ENCODE results near the gene RPL36A. TPM values are rescaled to one million over a fixed set of nuclear protein-coding genes. Genes with fewer than 3 reads are reported as not detected.
A peak's percentile ranks its signal among the peaks of the same experiment; 100 is the strongest.

The RPL36A gene
- 1,000 to 10,000 TPM in 3 of 4 donors, 100 to 1,000 TPM in 1; 706 to 2,007 (median 1,553) TPM for total RNA-seq

- Histone ChIP-seq H3K4me3 (peak within 1 kb of the TSS; percentile 44 to 70 (median 58)), H3K27me3 (no peaks in the 10 kb centered on the region), H3K9me3 (no peaks in the 10 kb centered on the region), H3K27ac (peak within 1 kb of the TSS; percentile 75 to 86 (median 84)), H3K4me1 (peaks cover 0 to 14% (median 7%) of the 10 kb centered on the region in 3 donors), H3K36me3 (peaks cover 0 to 11% (median 0%) of the 10 kb centered on the region in 3 donors)
- 0 to 35% methylated on average over 15 to 27 of the region's 47 CpGs for WGBS, 2 donors
- peak; percentile 27 for DNase-seq
- TF ChIP-seq POLR2A (IDR thresholded peaks at IDR 0.05) (peak in 3 of 4 donors; percentile 49 to 85 (median 74)), CTCF (IDR thresholded peaks at IDR 0.05) (peak; percentile 45 to 70 (median 56))
- intact Hi-C loops (cut with DNase I): no loop called here
These were observed at the start of gene RPL36A for GRCh38 chrX:101390664-101391525. Gene RPL36A (plus strand): TSS chrX:101391011. CDS start chrX:101391044, 33 bp downstream.

- H3K9me3 ChIP-seq: no peaks in the 10 kb centered on the region
- no peak for DNase-seq
- no peak for TF ChIP-seq POLR2A (IDR thresholded peaks at IDR 0.05)
- TF ChIP-seq CTCF (IDR thresholded peaks at IDR 0.05): no peak
- H3K27me3 ChIP-seq: no peaks in the 10 kb centered on the region
- H3K27ac ChIP-seq: peak overlapping the region; percentile 85 to 93 (median 90)
- peaks cover 0 to 23% (median 0%) of the 10 kb centered on the region in 3 donors for H3K36me3 ChIP-seq
- intact Hi-C loops (cut with DNase I): no loop called here
- H3K4me1 ChIP-seq: peaks cover 0 to 29% (median 0%) of the 10 kb centered on the region in 3 donors
- peak overlapping the region; percentile 56 to 81 (median 64) for H3K4me3 ChIP-seq
- WGBS, 2 donors: 0 to 30% methylated on average over 3 to 6 of the region's 14 CpGs
These were observed 42.9 kb upstream of the RPL36A start for GRCh38 chrX:101347859-101348451.

- peaks cover 0 to 21% (median 0%) of the 10 kb centered on the region in 3 donors for H3K36me3 ChIP-seq
- H3K4me1 ChIP-seq: peaks cover 0 to 29% (median 0%) of the 10 kb centered on the region in 3 donors
- 23% methylated on average over 22 of the region's 55 CpGs; no CpG with 5 or more reads in 1 of the 2 donors for WGBS, 2 donors
- DNase-seq: peak; percentile 11
- no peaks in the 10 kb centered on the region for H3K27me3 ChIP-seq
- TF ChIP-seq POLR2A (IDR thresholded peaks at IDR 0.05) (peak in 2 of 4 donors; percentile 31 to 59), CTCF (IDR thresholded peaks at IDR 0.05) (no peak)
- H3K9me3 ChIP-seq: no peaks in the 10 kb centered on the region
- peak within 1 kb of the TSS; percentile 85 to 93 (median 90) for H3K27ac ChIP-seq
- H3K4me3 ChIP-seq: peak within 1 kb of the TSS; percentile 56 to 81 (median 64)
- intact Hi-C loops (cut with DNase I): no loop called here
These were observed 42.2 kb upstream of the RPL36A start, which contains the start of gene TIMM8A for GRCh38 chrX:101348452-101349192. Gene TIMM8A (minus strand): TSS chrX:101348742. CDS start chrX:101348664, 78 bp downstream.

- intact Hi-C loops (cut with DNase I): no loop called here
- TF ChIP-seq POLR2A (IDR thresholded peaks at IDR 0.05) (no peak), CTCF (IDR thresholded peaks at IDR 0.05) (no peak)
- Histone ChIP-seq H3K27ac (peak overlapping the region in 3 of 4 donors; percentile 85 to 93 (median 91)), H3K4me3 (peak overlapping the region; percentile 56 to 81 (median 64)), H3K9me3 (no peaks in the 10 kb centered on the region), H3K27me3 (no peaks in the 10 kb centered on the region), H3K4me1 (peaks cover 0 to 29% (median 0%) of the 10 kb centered on the region in 3 donors), H3K36me3 (peaks cover 0 to 15% (median 0%) of the 10 kb centered on the region in 3 donors)
- 21 to 25% methylated on average over 3 of the region's 4 CpGs for WGBS, 2 donors
- no peak for DNase-seq
These were observed 41.6 kb upstream of the RPL36A start for GRCh38 chrX:101349193-101349562.

Measured in esophagus squamous epithelium (tissue), 5 donors.